ENCODE measurements around the gene PDIA5. TPM values are rescaled to one million over a fixed set of nuclear protein-coding genes. Genes with fewer than 3 reads are reported as not detected.
"Not testable (repeated sequence)": the region's sequence is repeated elsewhere in the genome, so short reads cannot be mapped to it uniquely, and the experiment has no call there.

The PDIA5 gene
- total RNA-seq, 4 donors from 2014 or later = 5.3 to 9.2 (median 7.2) TPM

DNA sequence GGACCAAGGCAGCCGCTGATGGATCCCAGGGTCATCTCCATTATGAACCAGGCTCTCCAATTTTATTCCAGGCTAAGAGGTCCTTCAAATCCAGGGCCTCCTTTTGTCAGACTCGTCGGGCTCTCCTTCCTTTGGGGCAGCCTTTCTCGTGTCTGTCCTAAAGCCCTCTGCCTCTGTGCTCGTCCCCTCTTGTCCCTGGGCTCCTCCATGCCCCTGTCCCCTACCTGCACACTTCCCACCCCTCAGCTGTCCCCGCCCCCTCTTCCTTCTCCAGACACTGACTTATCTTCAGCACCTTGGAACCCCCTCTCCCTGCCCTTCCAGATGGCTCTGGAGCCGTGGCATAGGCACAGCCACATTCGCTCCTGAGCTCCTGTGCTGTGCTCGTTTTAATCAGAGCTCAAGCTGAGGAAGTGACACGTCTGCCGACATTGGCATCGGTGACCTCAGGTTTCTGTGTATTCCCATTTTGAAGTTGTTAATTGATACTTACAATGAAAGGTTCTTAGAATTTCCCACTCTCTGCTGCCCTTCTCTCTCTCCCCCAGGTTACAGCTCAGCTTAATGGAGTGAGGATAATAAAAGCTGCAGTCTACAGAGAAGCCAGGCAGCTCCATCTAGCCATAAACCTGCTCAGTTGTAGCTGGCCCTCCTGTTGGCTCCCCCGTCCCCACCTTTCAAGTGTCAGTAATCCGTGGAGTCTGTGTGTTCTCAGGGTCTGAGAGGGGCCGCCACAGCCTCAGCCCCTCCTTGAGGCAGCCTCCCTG, 83.8 kb downstream of the PDIA5 start:
- DNase-seq (ENCODE audit: low spot score in 2 of 2) = no peak
- whole genome bisulfite sequencing = 91% methylated on average over 15 of the region's 15 CpGs
- TF ChIP-seq, protein P1, sequence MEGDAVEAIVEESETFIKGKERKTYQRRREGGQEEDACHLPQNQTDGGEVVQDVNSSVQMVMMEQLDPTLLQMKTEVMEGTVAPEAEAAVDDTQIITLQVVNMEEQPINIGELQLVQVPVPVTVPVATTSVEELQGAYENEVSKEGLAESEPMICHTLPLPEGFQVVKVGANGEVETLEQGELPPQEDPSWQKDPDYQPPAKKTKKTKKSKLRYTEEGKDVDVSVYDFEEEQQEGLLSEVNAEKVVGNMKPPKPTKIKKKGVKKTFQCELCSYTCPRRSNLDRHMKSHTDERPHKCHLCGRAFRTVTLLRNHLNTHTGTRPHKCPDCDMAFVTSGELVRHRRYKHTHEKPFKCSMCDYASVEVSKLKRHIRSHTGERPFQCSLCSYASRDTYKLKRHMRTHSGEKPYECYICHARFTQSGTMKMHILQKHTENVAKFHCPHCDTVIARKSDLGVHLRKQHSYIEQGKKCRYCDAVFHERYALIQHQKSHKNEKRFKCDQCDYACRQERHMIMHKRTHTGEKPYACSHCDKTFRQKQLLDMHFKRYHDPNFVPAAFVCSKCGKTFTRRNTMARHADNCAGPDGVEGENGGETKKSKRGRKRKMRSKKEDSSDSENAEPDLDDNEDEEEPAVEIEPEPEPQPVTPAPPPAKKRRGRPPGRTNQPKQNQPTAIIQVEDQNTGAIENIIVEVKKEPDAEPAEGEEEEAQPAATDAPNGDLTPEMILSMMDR (IDR thresholded peaks at IDR 0.05) = no peak
- TF ChIP-seq EP300 (IDR thresholded peaks at IDR 0.05) = no peak
- TF ChIP-seq POLR2AphosphoS5 (IDR thresholded peaks at IDR 0.05) = no peak
- no peak for TF ChIP-seq POLR2A (IDR thresholded peaks at IDR 0.05)
- Histone ChIP-seq H3K27ac (no peak overlapping the region), H3K4me3 (no peak overlapping the region), H3K4me1 (no peaks in the 10 kb centered on the region), H3K36me3 (peaks cover 59% of the 10 kb centered on the region), H3K9me3 (no peaks in the 10 kb centered on the region), H3K27me3 (no peaks in the 10 kb centered on the region)

GRCh38 chr3:123151251-123151705, 84.5 kb downstream of the PDIA5 start:
- WGBS = 87% methylated on average over 7 of the region's 7 CpGs
- H3K4me3 ChIP-seq = no peak overlapping the region
- TF ChIP-seq EP300 (IDR thresholded peaks at IDR 0.05) = no peak
- no peak for TF ChIP-seq POLR2A (IDR thresholded peaks at IDR 0.05)
- no peak for TF ChIP-seq POLR2AphosphoS5 (IDR thresholded peaks at IDR 0.05)
- TF ChIP-seq, protein P1 (IDR thresholded peaks at IDR 0.05) = no peak
- H3K36me3 ChIP-seq = peaks cover 59% of the 10 kb centered on the region
- no peak overlapping the region for H3K27ac ChIP-seq
- no peaks in the 10 kb centered on the region for H3K4me1 ChIP-seq
- no peaks in the 10 kb centered on the region for H3K27me3 ChIP-seq
- DNase-seq (ENCODE audit: low spot score in 2 of 2) = no peak
- no peaks in the 10 kb centered on the region for H3K9me3 ChIP-seq

- not testable (repeated sequence) for H3K27ac ChIP-seq; DNase-seq (ENCODE audit: low spot score in 2 of 2); H3K27me3 ChIP-seq; H3K4me3 ChIP-seq; H3K4me1 ChIP-seq; H3K9me3 ChIP-seq
- whole genome bisulfite sequencing = 74% methylated on average over 3 of the region's 3 CpGs
- H3K36me3 ChIP-seq = peaks cover 56% of the 10 kb centered on the region
Observed at GRCh38 chr3:123151853-123152420, 85.1 kb downstream of the PDIA5 start.

DNA sequence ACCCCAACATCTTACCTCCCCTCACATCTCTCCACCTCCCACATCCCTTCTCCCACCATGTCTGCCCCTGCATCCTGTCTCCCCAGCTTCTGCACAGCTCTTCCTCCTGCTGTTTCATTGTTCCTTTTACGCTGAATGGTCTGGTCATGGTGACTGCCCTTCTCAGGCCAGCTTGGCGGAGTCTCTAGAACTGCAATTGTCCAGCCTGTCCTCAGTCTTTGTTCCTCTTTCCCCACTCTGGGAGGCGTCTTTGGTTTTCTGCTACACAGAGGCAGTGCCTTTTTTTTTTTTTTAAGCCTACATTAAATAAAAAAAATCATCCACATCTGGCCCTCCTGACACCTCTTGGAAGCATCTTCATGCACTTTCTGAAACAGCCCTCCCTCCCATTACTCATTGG, 85.9 kb downstream of the PDIA5 start:
- H3K4me1 ChIP-seq = no peaks in the 10 kb centered on the region
- no peak for DNase-seq (ENCODE audit: low spot score in 2 of 2)
- no peak overlapping the region for H3K27ac ChIP-seq
- TF ChIP-seq EP300 (IDR thresholded peaks at IDR 0.05) (no peak), POLR2A (IDR thresholded peaks at IDR 0.05) (no peak), POLR2AphosphoS5 (IDR thresholded peaks at IDR 0.05) (no peak)
- TF ChIP-seq, protein P1 (IDR thresholded peaks at IDR 0.05) = no peak
- no peaks in the 10 kb centered on the region for H3K27me3 ChIP-seq
- H3K4me3 ChIP-seq = no peak overlapping the region
- H3K9me3 ChIP-seq = no peaks in the 10 kb centered on the region
- H3K36me3 ChIP-seq = peaks cover 51% of the 10 kb centered on the region
- 95% methylated on average over 3 of the region's 3 CpGs for WGBS

- TF ChIP-seq, protein P1 (IDR thresholded peaks at IDR 0.05) = no peak
- TF ChIP-seq POLR2A (IDR thresholded peaks at IDR 0.05) = no peak
- no peak for TF ChIP-seq POLR2AphosphoS5 (IDR thresholded peaks at IDR 0.05)
- no peak for TF ChIP-seq EP300 (IDR thresholded peaks at IDR 0.05)
- no peak for DNase-seq (ENCODE audit: low spot score in 2 of 2)
- Histone ChIP-seq H3K4me3 (no peak overlapping the region), H3K27me3 (no peaks in the 10 kb centered on the region), H3K9me3 (no peaks in the 10 kb centered on the region), H3K36me3 (peaks cover 48% of the 10 kb centered on the region), H3K27ac (peak overlapping the region; percentile 6), H3K4me1 (no peaks in the 10 kb centered on the region)
- WGBS = 81% methylated on average over 6 of the region's 6 CpGs
Observed at GRCh38 chr3:123153125-123154019, 86.5 kb downstream of the PDIA5 start.
